Erythroblast (primary cell): ENCODE data around the gene ANKRD55.

Experiments
- GATA1 ChIP-seq: IDR thresholded peaks from 2 replicates; pipeline ENCODE4 v1.6.1; 2011; ENCODE audit warnings: low read depth, mild to moderate bottlenecking, control low read depth, low read length, moderate library complexity
- POLR2A ChIP-seq: IDR thresholded peaks from 2 replicates; pipeline ENCODE4 v1.6.1; 2011; ENCODE audit warnings: mild to moderate bottlenecking, low read length

GRCh38 chr5:56253126-56253525 is 20.0 kb upstream of the ANKRD55 start:
- TF ChIP-seq POLR2A (no peak), GATA1 (no peak)
